BLaER1 treated with 17β-estradiol and CSF1 and Interleukin-3, amounts not matched to agents 10 nM and 100 nM (cell line): Measurements from ENCODE around the gene TMC8.

ENCODE experiments used
- H3K27ac ChIP-seq, 11 experiments: shearing (Covaris generic); formaldehyde crosslinking; 2 replicates each; pipeline ENCODE4 v1.8.1; 2022
- H3K27me3 ChIP-seq, 11 experiments: shearing (Covaris generic); formaldehyde crosslinking; 2 replicates each; pipeline ENCODE4 v1.8.1; 2022
- H3K36me3 ChIP-seq, 11 experiments: shearing (Covaris generic); formaldehyde crosslinking; 2 replicates each; pipeline ENCODE4 v1.8.1; 2022
- H3K4me1 ChIP-seq, 10 experiments: shearing (Covaris generic); formaldehyde crosslinking; 2 replicates each; pipeline ENCODE4 v1.8.1; 2022
- H3K4me2 ChIP-seq, 11 experiments: shearing (Covaris generic); formaldehyde crosslinking; 2 replicates each; pipeline ENCODE4 v1.8.1; 2022
- H3K4me3 ChIP-seq, 10 experiments: shearing (Covaris generic); formaldehyde crosslinking; 2 replicates each; pipeline ENCODE4 v1.8.1; 2022
- H3K9ac ChIP-seq, 11 experiments: shearing (Covaris generic); formaldehyde crosslinking; 2 replicates each; pipeline ENCODE4 v1.8.1; 2022
- H3K9me3 ChIP-seq, 11 experiments: shearing (Covaris generic); formaldehyde crosslinking; replicated peaks in 1 of 11; 2 replicates each; pipeline ENCODE4 v1.8.1; 2022
- H4K20me1 ChIP-seq, 11 experiments: shearing (Covaris generic); formaldehyde crosslinking; 2 replicates each; pipeline ENCODE4 v1.8.1; 2022
- Cebpa-rat ChIP-seq, 11 experiments: shearing (Covaris generic); IDR thresholded peaks; 2 replicates each; pipeline ENCODE4 v1.8.1; 2022

TMC8 gene

GRCh38 chr17:78140169-78141051 lies 9.8 kb downstream of the TMC8 start:
- peaks cover 0 to 83% (median 18%) of the 10 kb centered on the region in 11 experiments; a peak in 14 of 22 replicates for H4K20me1 ChIP-seq
- H3K27ac ChIP-seq: peak overlapping the region in 9 of 11 experiments; percentile 22 to 66 (median 49); a peak in 13 of 22 replicates
- no peaks in the 10 kb centered on the region for H3K9me3 ChIP-seq
- H3K4me1 ChIP-seq: peaks cover 64 to 100% (median 85%) of the 10 kb centered on the region in 10 experiments
- no peak for TF ChIP-seq Cebpa-rat (IDR thresholded peaks at IDR 0.05)
- peaks cover 0 to 42% (median 17%) of the 10 kb centered on the region in 11 experiments; a peak in 18 of 22 replicates for H3K36me3 ChIP-seq
- no peak overlapping the region for H3K4me3 ChIP-seq
- H3K9ac ChIP-seq: peak overlapping the region in 3 of 11 experiments; percentile 31 to 61 (median 59); a peak in 6 of 22 replicates
- peak overlapping the region; percentile 49 to 92 (median 69) for H3K4me2 ChIP-seq
- no peaks in the 10 kb centered on the region for H3K27me3 ChIP-seq

- H3K4me3 ChIP-seq: 0 out of 20 replicates have a peak overlapping the region, but pooled peaks of 1 of the 10 experiments have one; percentile 35
- TF ChIP-seq Cebpa-rat (IDR thresholded peaks at IDR 0.05): no peak
- peaks cover 0 to 71% (median 18%) of the 10 kb centered on the region in 11 experiments; a peak in 14 of 22 replicates for H4K20me1 ChIP-seq
- peak overlapping the region; percentile 55 to 92 (median 71) for H3K4me2 ChIP-seq
- H3K4me1 ChIP-seq: peaks cover 64 to 96% (median 77%) of the 10 kb centered on the region in 10 experiments
- H3K36me3 ChIP-seq: peaks cover 0 to 30% (median 5%) of the 10 kb centered on the region in 11 experiments; a peak in 12 of 22 replicates
- no peaks in the 10 kb centered on the region for H3K9me3 ChIP-seq
- H3K9ac ChIP-seq: peak overlapping the region in 10 of 11 experiments; percentile 6 to 61 (median 54); a peak in 16 of 22 replicates
- H3K27ac ChIP-seq: peak overlapping the region in 10 of 11 experiments; percentile 18 to 66 (median 50); a peak in 15 of 22 replicates
- no peaks in the 10 kb centered on the region for H3K27me3 ChIP-seq
Observed at GRCh38 chr17:78141437-78142118, 11.0 kb downstream of the TMC8 start.

- Histone ChIP-seq H3K9me3 (no peaks in the 10 kb centered on the region), H4K20me1 (peaks cover 0 to 64% (median 13%) of the 10 kb centered on the region in 11 experiments; a peak in 13 of 22 replicates), H3K27ac (peak overlapping the region in 7 of 11 experiments; percentile 35 to 66 (median 56); a peak in 8 of 22 replicates), H3K4me1 (peaks cover 63 to 94% (median 76%) of the 10 kb centered on the region in 10 experiments), H3K9ac (peak overlapping the region in 8 of 11 experiments; percentile 42 to 61 (median 56); a peak in 12 of 22 replicates), H3K27me3 (no peaks in the 10 kb centered on the region), H3K36me3 (peaks cover 0 to 23% (median 0%) of the 10 kb centered on the region in 11 experiments; a peak in 9 of 22 replicates), H3K4me2 (peak overlapping the region; percentile 55 to 92 (median 71)), H3K4me3 (no peak overlapping the region)
- no peak for TF ChIP-seq Cebpa-rat (IDR thresholded peaks at IDR 0.05)
Observed at GRCh38 chr17:78142119-78142861, 11.7 kb downstream of the TMC8 start.

- Histone ChIP-seq H3K36me3 (peaks cover 0 to 22% (median 0%) of the 10 kb centered on the region in 11 experiments; a peak in 9 of 22 replicates), H3K27ac (peak overlapping the region in 9 of 11 experiments; percentile 1 to 66 (median 57); a peak in 15 of 22 replicates), H3K4me2 (peak overlapping the region in 9 of 11 experiments; percentile 29 to 92 (median 77); a peak in 15 of 22 replicates), H3K9ac (peak overlapping the region in 7 of 11 experiments; percentile 24 to 52 (median 36); a peak in 8 of 22 replicates), H4K20me1 (peaks cover 0 to 52% (median 3%) of the 10 kb centered on the region in 11 experiments; a peak in 13 of 22 replicates), H3K9me3 (no peaks in the 10 kb centered on the region), H3K27me3 (no peaks in the 10 kb centered on the region), H3K4me1 (peaks cover 60 to 94% (median 73%) of the 10 kb centered on the region in 10 experiments), H3K4me3 (no peak overlapping the region)
- no peak for TF ChIP-seq Cebpa-rat (IDR thresholded peaks at IDR 0.05)
Observed at GRCh38 chr17:78143214-78144146, 12.9 kb downstream of the TMC8 start.

- Histone ChIP-seq H3K27me3 (no peaks in the 10 kb centered on the region), H3K27ac (peak overlapping the region in 10 of 11 experiments; percentile 1 to 66 (median 54); a peak in 16 of 22 replicates), H3K9ac (peak overlapping the region in 10 of 11 experiments; percentile 12 to 56 (median 32); a peak in 11 of 22 replicates), H3K4me3 (no peak overlapping the region), H3K4me2 (peak overlapping the region; percentile 14 to 92 (median 55); a peak in 20 of 22 replicates), H4K20me1 (peaks cover 0 to 44% (median 0%) of the 10 kb centered on the region in 11 experiments; a peak in 9 of 22 replicates), H3K4me1 (peaks cover 52 to 90% (median 65%) of the 10 kb centered on the region in 10 experiments), H3K36me3 (peaks cover 0 to 22% (median 0%) of the 10 kb centered on the region in 11 experiments; a peak in 9 of 22 replicates), H3K9me3 (no peaks in the 10 kb centered on the region)
- no peak for TF ChIP-seq Cebpa-rat (IDR thresholded peaks at IDR 0.05)
Observed at GRCh38 chr17:78144147-78144719, 13.7 kb downstream of the TMC8 start.

GRCh38 chr17:78144736-78145641 lies 14.4 kb downstream of the TMC8 start:
- Histone ChIP-seq H3K4me3 (no peak overlapping the region), H3K27ac (peak overlapping the region in 8 of 11 experiments; percentile 30 to 66 (median 55); a peak in 14 of 22 replicates), H3K36me3 (peaks cover 0 to 22% (median 0%) of the 10 kb centered on the region in 11 experiments; a peak in 9 of 22 replicates)

More at GRCh38 chr17:78144736-78145641, 14.4 kb downstream of the TMC8 start:
- Histone ChIP-seq H3K4me2 (peak overlapping the region; percentile 14 to 92 (median 55); a peak in 19 of 22 replicates), H3K4me1 (peaks cover 49 to 86% (median 60%) of the 10 kb centered on the region in 10 experiments), H3K9me3 (no peaks in the 10 kb centered on the region), H3K9ac (peak overlapping the region in 9 of 11 experiments; percentile 16 to 56 (median 36); a peak in 12 of 22 replicates), H3K27me3 (no peaks in the 10 kb centered on the region), H4K20me1 (peaks cover 0 to 37% (median 0%) of the 10 kb centered on the region in 11 experiments; a peak in 8 of 22 replicates)
- TF ChIP-seq Cebpa-rat (IDR thresholded peaks at IDR 0.05): no peak
